CD4-positive, CD25-positive, alpha-beta regulatory T cell (primary cell): Measurements from ENCODE around the gene DNAJB8. TPM values are rescaled to one million over a fixed set of nuclear protein-coding genes. Genes with fewer than 3 reads are reported as not detected.

Experiments used
- ATAC-seq, 2 donors: fragments of 150-1000 bp; cut with Tn5 transposase; one replicate each; pipeline ENCODE4 v1.10.0; 2021; ENCODE audit warnings: low read depth in 2 of 2, moderate number of reproducible peaks in 2 of 2, moderate library complexity in 1 of 2
- DNase-seq, 3 donors: peaks; one replicate each; pipeline versions ENCODE4 v3.0.0 to v3.0.0-alpha.2; 2012 to 2022; ENCODE audit warnings: mixed read lengths in 1 of 3
- H3K27ac ChIP-seq: one replicate; pipeline ENCODE4 v1.7.0; 2013; ENCODE audit warnings: mild to moderate bottlenecking, low read length; ENCODE audit not compliant: insufficient read depth, poor library complexity, severe bottlenecking
- H3K27me3 ChIP-seq: one replicate; pipeline ENCODE4 v1.7.0; 2013; ENCODE audit warnings: low read length; ENCODE audit not compliant: control insufficient read depth, insufficient read depth
- H3K36me3 ChIP-seq: one replicate; pipeline ENCODE4 v1.7.0; 2013; ENCODE audit warnings: mild to moderate bottlenecking, low read length, moderate library complexity; ENCODE audit not compliant: control insufficient read depth, insufficient read depth
- H3K4me1 ChIP-seq: 2 replicates; pipeline ENCODE4 v1.7.0; 2013; ENCODE audit warnings: mild to moderate bottlenecking, low read length; ENCODE audit not compliant: insufficient read depth, control insufficient read depth, poor library complexity, severe bottlenecking
- H3K4me3 ChIP-seq: one replicate; pipeline ENCODE4 v1.7.0; 2013; ENCODE audit warnings: low read depth, mild to moderate bottlenecking, low read length, moderate library complexity
- H3K9me3 ChIP-seq, 2 experiments: 1 replicate in 1 of 2; 2 replicates in 1 of 2; pipeline ENCODE4 v1.7.0; 2013; ENCODE audit warnings: low read length in 2 of 2, mild to moderate bottlenecking in 1 of 2, moderate library complexity in 1 of 2; ENCODE audit not compliant: control insufficient read depth in 2 of 2
- H3K27ac Mint-ChIP-seq, 3 donors: one replicate each; pipeline ENCODE4 v1.8.0; 2020 to 2022; ENCODE audit warnings: mild to moderate bottlenecking in 3 of 3, mixed read lengths in 3 of 3, moderate library complexity in 2 of 3
- H3K27me3 Mint-ChIP-seq: one replicate; pipeline ENCODE4 v1.8.0; 2022; ENCODE audit warnings: mild to moderate bottlenecking, mixed read lengths
- H3K36me3 Mint-ChIP-seq: one replicate; pipeline ENCODE4 v1.8.0; 2020; ENCODE audit warnings: mixed read lengths
- H3K4me1 Mint-ChIP-seq, 4 donors: one replicate each; pipeline ENCODE4 v1.8.0; 2020 to 2022; ENCODE audit warnings: mixed read lengths in 4 of 4, mild to moderate bottlenecking in 1 of 4
- H3K4me3 Mint-ChIP-seq, 4 donors: one replicate each; pipeline ENCODE4 v1.8.0; 2020 to 2022; ENCODE audit warnings: mild to moderate bottlenecking in 4 of 4, mixed read lengths in 4 of 4, moderate library complexity in 3 of 4
- H3K9me3 Mint-ChIP-seq, 7 donors: one replicate each; pipeline ENCODE4 v1.8.0; 2020 to 2022; ENCODE audit warnings: mixed read lengths in 7 of 7, mild to moderate bottlenecking in 3 of 7, moderate library complexity in 2 of 7
- polyA plus RNA-seq, 4 donors: library from polyadenylated mRNA; unstranded; fragments of 300-500 nt; fragmentation: Illumina TruSeq; gene quantifications; one replicate each; pipeline ENCODE4 v1.2.3, GENCODE V29; 2021
- total RNA-seq: library from RNA; stranded (reverse); gene quantifications from one replicate; pipeline ENCODE4 v1.2.3, GENCODE V29; 2022

DNAJB8 gene
- total and polyA plus RNA-seq, 5 donors from 2014 or later = not detected

GRCh38 chr3:128480717-128481437 is 14.2 kb upstream of the DNAJB8 start:
- no peak overlapping the region for H3K27ac Mint-ChIP-seq
- H3K4me3 Mint-ChIP-seq = no peak overlapping the region
- DNase-seq (no peak), ATAC-seq (no peak)
- H3K27me3 Mint-ChIP-seq = peaks cover 69% of the 10 kb centered on the region
- Histone ChIP-seq H3K27ac (no peak overlapping the region), H3K4me1 (peaks cover 10% of the 10 kb centered on the region), H3K36me3 (no peaks in the 10 kb centered on the region), H3K4me3 (no peak overlapping the region), H3K27me3 (peaks cover 11% of the 10 kb centered on the region), H3K9me3 (no peaks in the 10 kb centered on the region)
- peaks cover 0 to 17% (median 9%) of the 10 kb centered on the region in 4 donors for H3K4me1 Mint-ChIP-seq
- no peaks in the 10 kb centered on the region for H3K36me3 Mint-ChIP-seq
- peaks cover 0 to 5% (median 0%) of the 10 kb centered on the region in 7 donors for H3K9me3 Mint-ChIP-seq

GRCh38 chr3:128480278-128480677 is 13.6 kb upstream of the DNAJB8 start:
- Histone ChIP-seq H3K36me3 (no peaks in the 10 kb centered on the region), H3K4me1 (peaks cover 10% of the 10 kb centered on the region), H3K9me3 (no peaks in the 10 kb centered on the region), H3K27me3 (peaks cover 8% of the 10 kb centered on the region), H3K27ac (no peak overlapping the region), H3K4me3 (no peak overlapping the region)
- Mint-ChIP-seq H3K9me3 (peaks cover 0 to 5% (median 0%) of the 10 kb centered on the region in 7 donors), H3K27ac (no peak overlapping the region), H3K4me1 (peaks cover 0 to 15% (median 9%) of the 10 kb centered on the region in 4 donors), H3K27me3 (peaks cover 63% of the 10 kb centered on the region), H3K4me3 (no peak overlapping the region), H3K36me3 (no peaks in the 10 kb centered on the region)
- ATAC-seq = no peak
- no peak for DNase-seq

GRCh38 chr3:128479558-128480086 is 12.9 kb upstream of the DNAJB8 start:
- DNase-seq = no peak
- Histone ChIP-seq H3K27ac (no peak overlapping the region), H3K4me1 (peaks cover 10% of the 10 kb centered on the region), H3K9me3 (no peaks in the 10 kb centered on the region), H3K36me3 (no peaks in the 10 kb centered on the region), H3K27me3 (peaks cover 2% of the 10 kb centered on the region), H3K4me3 (no peak overlapping the region)
- Mint-ChIP-seq H3K36me3 (no peaks in the 10 kb centered on the region), H3K9me3 (peaks cover 0 to 5% (median 0%) of the 10 kb centered on the region in 7 donors), H3K4me1 (peaks cover 0 to 14% (median 7%) of the 10 kb centered on the region in 4 donors), H3K27me3 (peaks cover 57% of the 10 kb centered on the region), H3K27ac (no peak overlapping the region), H3K4me3 (no peak overlapping the region)
- no peak for ATAC-seq

GRCh38 chr3:128478576-128479506 is 12.2 kb upstream of the DNAJB8 start:
- no peak overlapping the region for H3K4me3 ChIP-seq
- H3K27me3 ChIP-seq = no peaks in the 10 kb centered on the region
- Mint-ChIP-seq H3K27me3 (peaks cover 52% of the 10 kb centered on the region), H3K36me3 (no peaks in the 10 kb centered on the region), H3K4me3 (no peak overlapping the region), H3K9me3 (peaks cover 0 to 4% (median 0%) of the 10 kb centered on the region in 7 donors), H3K27ac (no peak overlapping the region), H3K4me1 (peaks cover 0 to 13% (median 6%) of the 10 kb centered on the region in 4 donors)
- DNase-seq (no peak), ATAC-seq (no peak)
- H3K4me1 ChIP-seq = peaks cover 10% of the 10 kb centered on the region
- no peaks in the 10 kb centered on the region for H3K36me3 ChIP-seq
- no peaks in the 10 kb centered on the region for H3K9me3 ChIP-seq
- H3K27ac ChIP-seq = no peak overlapping the region

- DNase-seq (no peak), ATAC-seq (no peak)
- H3K36me3 ChIP-seq = no peaks in the 10 kb centered on the region
- Mint-ChIP-seq H3K4me3 (no peak overlapping the region), H3K27ac (no peak overlapping the region), H3K9me3 (no peaks in the 10 kb centered on the region), H3K4me1 (no peaks in the 10 kb centered on the region), H3K27me3 (peaks cover 40% of the 10 kb centered on the region), H3K36me3 (no peaks in the 10 kb centered on the region)
- H3K4me1 ChIP-seq = no peaks in the 10 kb centered on the region
- H3K9me3 ChIP-seq = no peaks in the 10 kb centered on the region
- H3K27me3 ChIP-seq = peaks cover 2% of the 10 kb centered on the region
- no peak overlapping the region for H3K4me3 ChIP-seq
- no peak overlapping the region for H3K27ac ChIP-seq
These were observed 10.0 kb upstream of the DNAJB8 start for GRCh38 chr3:128476659-128477058.

- H3K36me3 Mint-ChIP-seq = no peaks in the 10 kb centered on the region
- ATAC-seq (no peak), DNase-seq (no peak)
- H3K27ac ChIP-seq = no peak overlapping the region
- no peak overlapping the region for H3K4me3 ChIP-seq
- H3K27me3 Mint-ChIP-seq = peaks cover 35% of the 10 kb centered on the region
- H3K4me1 ChIP-seq = no peaks in the 10 kb centered on the region
- H3K4me1 Mint-ChIP-seq = no peaks in the 10 kb centered on the region
- no peaks in the 10 kb centered on the region for H3K36me3 ChIP-seq
- no peaks in the 10 kb centered on the region for H3K9me3 Mint-ChIP-seq
- peaks cover 2% of the 10 kb centered on the region for H3K27me3 ChIP-seq
- H3K4me3 Mint-ChIP-seq = no peak overlapping the region
- no peak overlapping the region for H3K27ac Mint-ChIP-seq
- H3K9me3 ChIP-seq = no peaks in the 10 kb centered on the region
These were observed 8.7 kb upstream of the DNAJB8 start for GRCh38 chr3:128475355-128475754.

- H3K4me3 ChIP-seq = no peak overlapping the region
- H3K36me3 Mint-ChIP-seq = no peaks in the 10 kb centered on the region
- no peak overlapping the region for H3K27ac Mint-ChIP-seq
- H3K9me3 Mint-ChIP-seq = no peaks in the 10 kb centered on the region
- no peak overlapping the region for H3K4me3 Mint-ChIP-seq
- H3K4me1 ChIP-seq = no peaks in the 10 kb centered on the region
- peaks cover 23% of the 10 kb centered on the region for H3K27me3 Mint-ChIP-seq
- no peaks in the 10 kb centered on the region for H3K9me3 ChIP-seq
- DNase-seq (no peak), ATAC-seq (no peak)
- no peak overlapping the region for H3K27ac ChIP-seq
- H3K27me3 ChIP-seq = peaks cover 2% of the 10 kb centered on the region
- H3K36me3 ChIP-seq = no peaks in the 10 kb centered on the region
- peaks cover 0 to 2% (median 0%) of the 10 kb centered on the region in 4 donors for H3K4me1 Mint-ChIP-seq
These were observed 7.0 kb upstream of the DNAJB8 start for GRCh38 chr3:128473737-128474136.
